Ishikawa (cell line): ENCODE measurements around the gene TSHZ3.

Experiments used
- CEBPB ChIP-seq: IDR thresholded peaks from 2 replicates; pipeline ENCODE4 v1.6.1; 2012
- CREB1 ChIP-seq: IDR thresholded peaks from 2 replicates; pipeline ENCODE4 v1.6.1; 2012; ENCODE audit warnings: low read depth
- EGR1 ChIP-seq: IDR thresholded peaks from 2 replicates; pipeline ENCODE4 v1.6.1; 2012
- EP300 ChIP-seq: IDR thresholded peaks from 2 replicates; pipeline ENCODE4 v1.6.1; 2012; ENCODE audit warnings: borderline replicate concordance
- FOXM1 ChIP-seq: IDR thresholded peaks from 2 replicates; pipeline ENCODE4 v1.6.1; 2012; ENCODE audit warnings: low read depth, borderline replicate concordance
- MAX ChIP-seq: IDR thresholded peaks from 2 replicates; pipeline ENCODE4 v1.6.1; 2012
- NFIC ChIP-seq: IDR thresholded peaks from 2 replicates; pipeline ENCODE4 v1.6.1; 2012
- RAD21 ChIP-seq: IDR thresholded peaks from 2 replicates; pipeline ENCODE4 v1.6.1; 2012; ENCODE audit warnings: low read depth
- REST ChIP-seq: IDR thresholded peaks from 2 replicates; pipeline ENCODE4 v1.6.1; 2012; ENCODE audit warnings: low read depth, mild to moderate bottlenecking
- TAF1 ChIP-seq: IDR thresholded peaks from 2 replicates; pipeline ENCODE4 v1.6.1; 2012; ENCODE audit warnings: low read depth, mild to moderate bottlenecking
- TCF12 ChIP-seq: IDR thresholded peaks from 2 replicates; pipeline ENCODE4 v1.6.1; 2012; ENCODE audit warnings: low read depth
- TEAD4 ChIP-seq: IDR thresholded peaks from 2 replicates; pipeline ENCODE4 v1.6.1; 2012
- USF1 ChIP-seq: IDR thresholded peaks from 2 replicates; pipeline ENCODE4 v1.6.1; 2012
- YY1 ChIP-seq: IDR thresholded peaks from 2 replicates; pipeline ENCODE4 v1.6.1; 2012; ENCODE audit warnings: low read depth
- ZBTB7A ChIP-seq: IDR thresholded peaks from 2 replicates; pipeline ENCODE4 v1.6.1; 2012; ENCODE audit warnings: low read depth

The TSHZ3 gene

GRCh38 chr19:31380854-31381253 is 31.6 kb upstream of the TSHZ3 start:
- TF ChIP-seq EGR1 (no peak), TCF12 (no peak), FOXM1 (no peak), TEAD4 (no peak), CEBPB (no peak), TAF1 (no peak), EP300 (no peak), USF1 (no peak), RAD21 (no peak), CREB1 (no peak)

GRCh38 chr19:31378404-31378803 is 29.2 kb upstream of the TSHZ3 start:
- TF ChIP-seq TAF1 (no peak), MAX (no peak), EGR1 (no peak), CREB1 (no peak), ZBTB7A (no peak), REST (no peak), EP300 (no peak)

- no peak for TF ChIP-seq CEBPB
Measured at GRCh38 chr19:31377736-31378135, 28.5 kb upstream of the TSHZ3 start.

- TF ChIP-seq EP300 (no peak), MAX (no peak), TCF12 (no peak), NFIC (no peak), YY1 (no peak), REST (no peak), RAD21 (no peak), USF1 (no peak), TEAD4 (no peak), FOXM1 (no peak), ZBTB7A (no peak), CEBPB (no peak), EGR1 (no peak), TAF1 (no peak)
Measured at GRCh38 chr19:31372246-31372781, 23.1 kb upstream of the TSHZ3 start.

- TF ChIP-seq NFIC (no peak), RAD21 (no peak), MAX (no peak), USF1 (no peak)
Measured at GRCh38 chr19:31370216-31370615, 21.0 kb upstream of the TSHZ3 start.

- no peak for TF ChIP-seq TAF1
Measured at GRCh38 chr19:31364963-31365362, 15.7 kb upstream of the TSHZ3 start.

GRCh38 chr19:31361728-31362127 is 12.5 kb upstream of the TSHZ3 start:
- no peak for TF ChIP-seq FOXM1
- no peak for TF ChIP-seq CREB1
- no peak for TF ChIP-seq MAX
- TF ChIP-seq TCF12, result no peak
- TF ChIP-seq ZBTB7A, result no peak
- TF ChIP-seq REST, result no peak
- no peak for TF ChIP-seq CEBPB
- TF ChIP-seq TEAD4, result no peak
- TF ChIP-seq EP300, result no peak
- no peak for TF ChIP-seq EGR1
- no peak for TF ChIP-seq TAF1
- TF ChIP-seq YY1, result no peak
- TF ChIP-seq RAD21, result no peak
- no peak for TF ChIP-seq NFIC
